GM13977 (cell line): ENCODE measurements around the gene COX8C.

ENCODE experiments used
- DNase-seq: peaks from one replicate; pipeline ENCODE4 v3.0.0; 2012; ENCODE audit warnings: low spot score
- CTCF ChIP-seq: IDR thresholded peaks from 2 replicates; pipeline ENCODE4 v1.5.1; 2012; ENCODE audit warnings: mild to moderate bottlenecking, control low read depth; ENCODE audit not compliant: insufficient read depth; ENCODE audit errors: extremely low read depth, missing control alignments
- in situ Hi-C: fragments of 300-500 bp; cut with MboI; formaldehyde crosslinking; loops from one replicate; pipeline ENCODE4 v1.12.0; 2022; ENCODE audit warnings: low sequenced_read_pairs, low pct_unique_long_range_greater_than_20kb, mixed read lengths, inconsistent platforms; ENCODE audit not compliant: unreplicated experiment

COX8C gene, protein sequence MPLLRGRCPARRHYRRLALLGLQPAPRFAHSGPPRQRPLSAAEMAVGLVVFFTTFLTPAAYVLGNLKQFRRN

GRCh38 chr14:93346926-93347721, at the start of gene COX8C:
Gene COX8C, plus strand, starts transcription at chr14:93347182. Its CDS starts 87 bp downstream, at chr14:93347269.
- TF ChIP-seq CTCF, result no peak
- in situ Hi-C loops, result no loop called here
- no peak for DNase-seq

DNA sequence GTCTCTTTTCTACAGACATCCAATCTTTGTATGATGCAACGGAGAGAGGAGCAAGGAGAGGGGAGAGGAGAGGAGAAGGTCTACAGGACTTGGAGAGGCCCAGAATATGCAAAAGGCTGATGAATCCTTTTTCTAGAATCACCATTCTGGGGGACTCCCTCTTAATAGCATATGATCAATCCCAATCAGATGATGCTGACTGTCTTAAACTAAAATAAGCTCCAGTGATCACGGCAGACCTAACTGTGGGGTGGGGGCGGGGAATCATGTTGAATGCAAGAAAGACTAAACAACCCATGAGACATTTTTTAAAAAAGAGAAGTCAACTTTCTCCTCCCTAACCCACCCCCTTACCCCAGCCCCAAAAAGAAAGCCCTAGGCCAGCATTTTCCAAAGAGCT, 47.6 kb upstream of the COX8C start:
- in situ Hi-C loops, result no loop called here
- DNase-seq, result no peak
- TF ChIP-seq CTCF, result no peak

DNA sequence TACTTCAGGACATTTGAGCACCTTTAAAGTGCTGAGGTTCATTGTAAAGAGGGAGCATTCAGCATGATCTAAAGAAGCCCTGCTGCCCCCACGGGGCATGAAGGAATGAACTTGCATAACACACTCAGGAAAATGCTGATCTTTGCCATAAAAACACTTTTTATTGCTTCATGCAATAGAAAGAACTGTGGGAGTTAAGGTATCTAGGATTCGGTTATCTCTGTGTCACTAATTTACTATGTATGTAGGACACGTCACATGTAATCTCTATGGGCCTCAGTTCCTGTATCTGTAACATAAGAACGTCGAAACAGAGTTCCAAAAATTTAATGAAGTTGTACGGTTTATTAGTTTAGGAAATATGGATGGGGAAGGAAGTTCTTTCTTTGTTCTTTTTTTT, 47.1 kb upstream of the COX8C start:
- in situ Hi-C loops, result no loop called here
- no peak for DNase-seq
- TF ChIP-seq CTCF, result no peak

- in situ Hi-C loops, result no loop called here
- no peak for TF ChIP-seq CTCF
- DNase-seq, result no peak
These were observed 45.0 kb upstream of the COX8C start for GRCh38 chr14:93301821-93302447.

- no peak for DNase-seq
- in situ Hi-C loops, result no loop called here
- no peak for TF ChIP-seq CTCF
These were observed 44.0 kb upstream of the COX8C start for GRCh38 chr14:93302688-93303581.

GRCh38 chr14:93303659-93304058, 43.3 kb upstream of the COX8C start:
- in situ Hi-C loops, result no loop called here
- DNase-seq, result no peak
- TF ChIP-seq CTCF, result no peak
